ENCODE data around the gene TRIM56.
"Not testable (repeated sequence)": the region's sequence is repeated elsewhere in the genome, so short reads cannot be mapped to it uniquely, and the experiment has no call there.

The TRIM56 gene

GRCh38 chr7:101097561-101097960 is 12.3 kb downstream of the TRIM56 start:
- H4K20me1 ChIP-seq (ENCODE audit: insufficient read depth) = no peaks in the 10 kb centered on the region
- H3K9ac ChIP-seq = no peak overlapping the region
- no peak overlapping the region for H3K4me3 ChIP-seq (IDR thresholded peaks at IDR 0.05; ENCODE audit: insufficient read depth, low read depth, low read length)
- no peaks in the 10 kb centered on the region for H3K4me1 ChIP-seq (ENCODE audit: low read depth, poor library complexity, severe bottlenecking)
- no peaks in the 10 kb centered on the region for H3K36me3 ChIP-seq (ENCODE audit: insufficient read depth)
- no peak for TF ChIP-seq CTCF (conservative IDR thresholded peaks at IDR 0.05; ENCODE audit: low read depth, low read length)
- no peak overlapping the region for H3K4me2 ChIP-seq
- no peak overlapping the region for H3K27ac ChIP-seq
- H3K79me2 ChIP-seq (ENCODE audit: insufficient read depth, low read depth) = no peaks in the 10 kb centered on the region
- peaks cover 18% of the 10 kb centered on the region for H3K27me3 ChIP-seq (ENCODE audit: insufficient read depth, low read depth)
- no peak overlapping the region for H2AFZ ChIP-seq (ENCODE audit: low read depth)

GRCh38 chr7:101099969-101100781 is 14.9 kb downstream of the TRIM56 start:
- no peak for TF ChIP-seq CTCF (conservative IDR thresholded peaks at IDR 0.05; ENCODE audit: low read depth, low read length)
- H2AFZ ChIP-seq (ENCODE audit: low read depth) = no peak overlapping the region
- H3K27me3 ChIP-seq (ENCODE audit: insufficient read depth, low read depth) = peaks cover 42% of the 10 kb centered on the region

GRCh38 chr7:101100858-101101847 is 15.9 kb downstream of the TRIM56 start:
- Histone ChIP-seq H3K27me3 (ENCODE audit: insufficient read depth, low read depth) (peaks cover 52% of the 10 kb centered on the region), H3K79me2 (ENCODE audit: insufficient read depth, low read depth) (no peaks in the 10 kb centered on the region), H2AFZ (ENCODE audit: low read depth) (no peak overlapping the region), H3K4me1 (ENCODE audit: low read depth, poor library complexity, severe bottlenecking) (no peaks in the 10 kb centered on the region), H3K4me2 (no peak overlapping the region), H3K36me3 (ENCODE audit: insufficient read depth) (no peaks in the 10 kb centered on the region), H3K4me3 (IDR thresholded peaks at IDR 0.05; ENCODE audit: insufficient read depth, low read depth, low read length) (no peak overlapping the region), H3K27ac (no peak overlapping the region), H4K20me1 (ENCODE audit: insufficient read depth) (no peaks in the 10 kb centered on the region), H3K9ac (no peak overlapping the region)
- TF ChIP-seq CTCF (conservative IDR thresholded peaks at IDR 0.05; ENCODE audit: low read depth, low read length) = no peak

More at GRCh38 chr7:101099969-101100781, 14.9 kb downstream of the TRIM56 start:
- Histone ChIP-seq H4K20me1 (ENCODE audit: insufficient read depth) (no peaks in the 10 kb centered on the region), H3K79me2 (ENCODE audit: insufficient read depth, low read depth) (no peaks in the 10 kb centered on the region), H3K4me1 (ENCODE audit: low read depth, poor library complexity, severe bottlenecking) (no peaks in the 10 kb centered on the region), H3K27ac (no peak overlapping the region), H3K4me3 (IDR thresholded peaks at IDR 0.05; ENCODE audit: insufficient read depth, low read depth, low read length) (no peak overlapping the region), H3K9ac (no peak overlapping the region), H3K4me2 (no peak overlapping the region), H3K36me3 (ENCODE audit: insufficient read depth) (no peaks in the 10 kb centered on the region)

GRCh38 chr7:101102026-101102425 is 16.7 kb downstream of the TRIM56 start:
- Histone ChIP-seq H3K79me2 (ENCODE audit: insufficient read depth, low read depth) (no peaks in the 10 kb centered on the region), H3K4me2 (no peak overlapping the region), H3K27ac (no peak overlapping the region), H3K4me3 (IDR thresholded peaks at IDR 0.05; ENCODE audit: insufficient read depth, low read depth, low read length) (no peak overlapping the region), H2AFZ (ENCODE audit: low read depth) (no peak overlapping the region), H3K36me3 (ENCODE audit: insufficient read depth) (no peaks in the 10 kb centered on the region), H4K20me1 (ENCODE audit: insufficient read depth) (no peaks in the 10 kb centered on the region), H3K27me3 (ENCODE audit: insufficient read depth, low read depth) (peaks cover 59% of the 10 kb centered on the region), H3K9ac (no peak overlapping the region), H3K4me1 (ENCODE audit: low read depth, poor library complexity, severe bottlenecking) (no peaks in the 10 kb centered on the region)
- no peak for TF ChIP-seq CTCF (conservative IDR thresholded peaks at IDR 0.05; ENCODE audit: low read depth, low read length)

GRCh38 chr7:101103701-101104100 is 18.4 kb downstream of the TRIM56 start:
- not testable (repeated sequence) for H3K4me3 ChIP-seq (IDR thresholded peaks at IDR 0.05; ENCODE audit: insufficient read depth, low read depth, low read length); H3K27ac ChIP-seq

More at GRCh38 chr7:101103701-101104100, 18.4 kb downstream of the TRIM56 start:
- peaks cover 76% of the 10 kb centered on the region for H3K27me3 ChIP-seq (ENCODE audit: insufficient read depth, low read depth)
- not testable (repeated sequence) for H3K36me3 ChIP-seq (ENCODE audit: insufficient read depth); H2AFZ ChIP-seq (ENCODE audit: low read depth); H4K20me1 ChIP-seq (ENCODE audit: insufficient read depth); H3K4me2 ChIP-seq; H3K9ac ChIP-seq; H3K79me2 ChIP-seq (ENCODE audit: insufficient read depth, low read depth); H3K4me1 ChIP-seq (ENCODE audit: low read depth, poor library complexity, severe bottlenecking)

Data from KMS-11 (cell line).